Measurements from ENCODE around the gene ACE. TPM values are rescaled to one million over a fixed set of nuclear protein-coding genes. Genes with fewer than 3 reads are reported as not detected.

Gene ACE
- total RNA-seq, 1 experiment from 2014 or later = 5.4 TPM

GRCh38 chr17:63488851-63489250, 12.0 kb downstream of the ACE start:
- WGBS (ENCODE audit: extremely low coverage, insufficient read length, low lambda C conversion rate) = no CpG with 5 or more reads among the region's 10 CpGs
- Histone ChIP-seq H3K9ac (ENCODE audit: extremely low read depth, insufficient read length, low read length) (no peak overlapping the region), H3K56ac (ENCODE audit: insufficient read length, low read depth, low read length) (no peak overlapping the region), H2BK5ac (ENCODE audit: insufficient read length, low read length) (no peak overlapping the region), H4K5ac (ENCODE audit: insufficient read length, low read depth, low read length) (no peak overlapping the region), H2BK12ac (ENCODE audit: insufficient read length, low read depth, low read length) (no peak overlapping the region), H3K4me2 (ENCODE audit: insufficient read depth, insufficient read length, low read length) (no peak overlapping the region), H3T11ph (ENCODE audit: low read length) (no peak overlapping the region), H3K27me3 (ENCODE audit: insufficient read depth, low read length) (no peaks in the 10 kb centered on the region), H3K27ac (ENCODE audit: insufficient read length, low read depth, low read length) (no peak overlapping the region), H3K79me2 (ENCODE audit: insufficient read depth, low read length) (no peaks in the 10 kb centered on the region), H3K4ac (ENCODE audit: low read depth, low read length) (no peak overlapping the region), H4K8ac (replicated peaks; ENCODE audit: insufficient read length, low read depth, low read length) (no peak overlapping the region), H3K18ac (ENCODE audit: insufficient read length, low read depth, low read length) (no peak overlapping the region), H2BK20ac (ENCODE audit: low read depth, low read length, poor library complexity, severe bottlenecking) (no peak overlapping the region), H3K4me1 (ENCODE audit: insufficient read depth, low read length) (no peaks in the 10 kb centered on the region), H4K91ac (ENCODE audit: insufficient read length, low read depth, low read length) (no peak overlapping the region), H2BK15ac (ENCODE audit: low read depth, low read length) (no peak overlapping the region), H2AK5ac (ENCODE audit: insufficient read length, low read length) (no peak overlapping the region), H2AFZ (ENCODE audit: low read length) (no peak overlapping the region), H3K14ac (ENCODE audit: insufficient read depth, low read length) (no peak overlapping the region), H3K23me2 (ENCODE audit: insufficient read length, low read depth, low read length, poor library complexity, severe bottlenecking) (no peaks in the 10 kb centered on the region), H3K79me1 (ENCODE audit: insufficient read depth, low read depth, low read length, poor library complexity, severe bottlenecking) (no peaks in the 10 kb centered on the region), H3K9me3 (ENCODE audit: control insufficient read depth, low read depth, low read length) (no peaks in the 10 kb centered on the region), H3K23ac (ENCODE audit: insufficient read length, low read depth, low read length) (no peak overlapping the region), H4K20me1 (ENCODE audit: control insufficient read depth, insufficient read depth, insufficient read length) (no peaks in the 10 kb centered on the region), H2BK120ac (ENCODE audit: low read depth, low read length, poor library complexity, severe bottlenecking) (no peak overlapping the region)
- no peaks in the 10 kb centered on the region; a peak in 1 of 7 replicates for H3K36me3 Mint-ChIP-seq (ENCODE audit: insufficient read depth in 1 of 3, low read depth in 3 of 3)
- no peak for TF ChIP-seq CTCF (conservative IDR thresholded peaks at IDR 0.05)
- no peak overlapping the region for H3K4me3 Mint-ChIP-seq
- peaks cover 2 to 6% of the 10 kb centered on the region in 2 experiments; a peak in 3 of 4 replicates for H3K4me1 Mint-ChIP-seq
- no peaks in the 10 kb centered on the region for H3K9me3 Mint-ChIP-seq
- no peak overlapping the region; a peak in 1 of 7 replicates for H3K27ac Mint-ChIP-seq
- DNase-seq = no peak
- no peaks in the 10 kb centered on the region; the same call in 1 of the 2 replicates for H3K27me3 Mint-ChIP-seq (ENCODE audit: low read depth)

Measured in H9 (cell line).